ENCODE data around the gene TMEM108. TPM values are rescaled to one million over a fixed set of nuclear protein-coding genes. Genes with fewer than 3 reads are reported as not detected.

Gene TMEM108
- polyA plus RNA-seq, 1 donor from 2014 or later, result 2.1 TPM

GRCh38 chr3:133058243-133058642 lies 20.1 kb downstream of the TMEM108 start:
- Histone ChIP-seq H3K27ac (ENCODE audit: low read length) (no peak overlapping the region), H4K20me1 (ENCODE audit: insufficient read depth) (no peaks in the 10 kb centered on the region), H3K9me3 (ENCODE audit: low read length) (no peaks in the 10 kb centered on the region), H2AFZ (ENCODE audit: low read depth, low read length) (no peak overlapping the region), H3K4me3 (ENCODE audit: low read length) (no peak overlapping the region), H3K36me3 (ENCODE audit: insufficient read depth, low read length) (no peaks in the 10 kb centered on the region), H3F3A (ENCODE audit: insufficient read depth, low read length, poor library complexity, severe bottlenecking) (no peaks in the 10 kb centered on the region), H3K27me3 (ENCODE audit: insufficient read depth, low read depth, low read length) (no peaks in the 10 kb centered on the region), H3K9ac (ENCODE audit: low read length) (no peak overlapping the region), H3K79me2 (replicated peaks; ENCODE audit: insufficient read depth, low read length) (no peaks in the 10 kb centered on the region), H3K4me2 (ENCODE audit: low read length) (no peak overlapping the region), H3K9me2 (ENCODE audit: insufficient read depth, low read length) (no peaks in the 10 kb centered on the region)
- TF ChIP-seq REST (IDR thresholded peaks at IDR 0.05; ENCODE audit: borderline replicate concordance) (no peak), CTCF (IDR thresholded peaks at IDR 0.05; ENCODE audit: poor library complexity, severe bottlenecking) (no peak), POLR2AphosphoS5 (IDR thresholded peaks at IDR 0.05) (no peak), EP300 (conservative IDR thresholded peaks at IDR 0.05; ENCODE audit: poor library complexity, severe bottlenecking) (no peak), RAD21 (conservative IDR thresholded peaks at IDR 0.05) (no peak), MXI1 (conservative IDR thresholded peaks at IDR 0.05; ENCODE audit: poor library complexity, severe bottlenecking) (no peak), EZH2 (IDR thresholded peaks at IDR 0.05; ENCODE audit: borderline replicate concordance, insufficient read depth, low read length, poor library complexity, severe bottlenecking) (no peak), SMC3 (conservative IDR thresholded peaks at IDR 0.05; ENCODE audit: poor library complexity) (no peak), TAF1 (IDR thresholded peaks at IDR 0.05; ENCODE audit: low read depth) (no peak)

- Histone ChIP-seq H3K27ac (ENCODE audit: low read length) (no peak overlapping the region), H3K79me2 (replicated peaks; ENCODE audit: insufficient read depth, low read length) (no peaks in the 10 kb centered on the region), H3K27me3 (ENCODE audit: insufficient read depth, low read depth, low read length) (no peaks in the 10 kb centered on the region), H3K4me2 (ENCODE audit: low read length) (no peak overlapping the region), H3F3A (ENCODE audit: insufficient read depth, low read length, poor library complexity, severe bottlenecking) (no peaks in the 10 kb centered on the region), H3K9me2 (ENCODE audit: insufficient read depth, low read length) (no peaks in the 10 kb centered on the region), H3K36me3 (ENCODE audit: insufficient read depth, low read length) (no peaks in the 10 kb centered on the region), H3K9me3 (ENCODE audit: low read length) (no peaks in the 10 kb centered on the region), H3K9ac (ENCODE audit: low read length) (no peak overlapping the region), H3K4me3 (ENCODE audit: low read length) (no peak overlapping the region), H4K20me1 (ENCODE audit: insufficient read depth) (no peaks in the 10 kb centered on the region), H2AFZ (ENCODE audit: low read depth, low read length) (no peak overlapping the region)
- TF ChIP-seq MXI1 (conservative IDR thresholded peaks at IDR 0.05; ENCODE audit: poor library complexity, severe bottlenecking), result no peak
- no peak for TF ChIP-seq TAF1 (IDR thresholded peaks at IDR 0.05; ENCODE audit: low read depth)
- no peak for TF ChIP-seq EZH2 (IDR thresholded peaks at IDR 0.05; ENCODE audit: borderline replicate concordance, insufficient read depth, low read length, poor library complexity, severe bottlenecking)
- no peak for TF ChIP-seq REST (IDR thresholded peaks at IDR 0.05; ENCODE audit: borderline replicate concordance)
- TF ChIP-seq POLR2AphosphoS5 (IDR thresholded peaks at IDR 0.05), result no peak
- no peak for TF ChIP-seq EP300 (conservative IDR thresholded peaks at IDR 0.05; ENCODE audit: poor library complexity, severe bottlenecking)
- no peak for TF ChIP-seq RAD21 (conservative IDR thresholded peaks at IDR 0.05)
- TF ChIP-seq CTCF (IDR thresholded peaks at IDR 0.05; ENCODE audit: poor library complexity, severe bottlenecking), result no peak
- no peak for TF ChIP-seq SMC3 (conservative IDR thresholded peaks at IDR 0.05; ENCODE audit: poor library complexity)
Observed at GRCh38 chr3:133058831-133059230, 20.6 kb downstream of the TMEM108 start.

Measured in neural cell (in vitro differentiated cells).